Kidney glomerular epithelial cell (primary cell): ENCODE results near the gene MBD3L4.
A peak's percentile ranks its signal among the peaks of the same experiment; 100 is the strongest.
"Not testable (repeated sequence)": the region's sequence is repeated elsewhere in the genome, so short reads cannot be mapped to it uniquely, and the experiment has no call there.

Experiments used
- DNase-seq: peaks from one replicate; lab custom pipeline; 2025; lab: John Stamatoyannopoulos, UW

MBD3L4 gene

DNA sequence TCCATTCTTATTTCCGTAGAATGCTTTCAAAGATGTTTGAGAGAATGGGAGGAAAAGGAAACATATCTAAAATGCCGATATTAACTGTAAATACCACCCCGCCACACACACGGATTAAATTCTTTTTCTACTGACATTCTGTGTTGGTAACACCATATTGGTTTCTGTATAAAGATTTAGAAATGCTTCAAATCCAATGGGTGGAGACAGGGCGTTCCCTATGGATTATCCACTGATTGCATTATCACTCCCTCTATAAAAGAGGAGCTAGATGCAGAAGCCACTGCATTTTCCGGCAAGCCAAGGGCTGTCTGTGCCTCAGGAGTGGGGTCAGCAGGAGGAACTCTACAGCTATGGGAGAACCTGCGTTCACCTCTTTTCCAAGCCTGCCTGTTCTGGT, 9.0 kb upstream of the MBD3L4 start, which contains the start of gene MBD3L2:
MBD3L2 (plus strand) TSS at position 301 of the 400 bp plus-strand sequence; CDS start at position 354, 53 bp downstream.
- DNase-seq = not testable (repeated sequence)

DNA sequence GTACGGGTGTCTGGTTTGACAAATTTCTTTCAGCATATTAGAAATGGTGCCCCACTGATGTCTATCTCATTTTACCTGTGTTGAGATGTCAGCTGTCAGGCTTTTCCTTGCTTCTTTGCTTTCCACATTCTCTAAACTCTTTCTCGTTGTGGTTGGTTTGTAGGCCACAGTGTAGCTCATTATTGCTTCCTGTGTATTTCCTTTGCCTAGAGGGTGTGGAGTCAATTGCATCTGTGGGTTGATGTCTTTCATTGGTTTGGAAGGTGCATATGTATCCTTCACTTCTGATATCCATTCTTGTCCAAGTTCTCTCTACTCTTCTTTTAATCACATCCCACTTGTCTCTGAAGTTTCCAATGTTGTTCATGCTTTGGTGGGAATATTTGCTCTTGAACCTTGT, 1.6 kb upstream of the MBD3L4 start:
- not testable (repeated sequence) for DNase-seq

DNA sequence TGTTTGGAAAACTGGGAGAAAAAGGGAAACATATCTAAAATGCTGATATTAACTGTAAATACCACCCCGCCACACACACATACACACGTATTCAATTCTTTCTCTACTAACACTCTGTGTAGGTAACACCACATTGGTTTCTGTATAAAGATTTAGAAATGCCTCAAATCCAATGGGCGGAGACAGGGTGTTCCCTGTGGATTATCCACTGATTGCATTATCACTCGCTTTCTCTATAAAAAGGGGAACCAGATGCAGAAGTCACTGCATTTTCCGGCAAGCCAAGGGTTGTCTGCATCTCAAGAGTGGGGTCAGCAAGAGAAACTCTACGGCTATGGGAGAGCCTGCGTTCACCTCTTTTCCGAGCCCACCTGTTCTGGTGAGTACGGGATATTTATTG, 9.7 kb downstream of the MBD3L4 start, which contains the start of gene MBD3L5:
MBD3L5 (plus strand) TSS at position 301 of the 400 bp plus-strand sequence; CDS start at position 335, 34 bp downstream.
- not testable (repeated sequence) for DNase-seq

DNA sequence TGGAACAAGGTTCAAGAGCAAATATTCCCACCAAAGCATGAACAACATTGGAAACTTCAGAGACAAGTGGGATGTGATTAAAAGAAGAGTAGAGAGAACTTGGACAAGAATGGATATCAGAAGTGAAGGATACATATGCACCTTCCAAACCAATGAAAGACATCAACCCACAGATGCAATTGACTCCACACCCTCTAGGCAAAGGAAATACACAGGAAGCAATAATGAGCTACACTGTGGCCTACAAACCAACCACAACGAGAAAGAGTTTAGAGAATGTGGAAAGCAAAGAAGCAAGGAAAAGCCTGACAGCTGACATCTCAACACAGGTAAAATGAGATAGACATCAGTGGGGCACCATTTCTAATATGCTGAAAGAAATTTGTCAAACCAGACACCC, 11.2 kb downstream of the MBD3L4 start:
- not testable (repeated sequence) for DNase-seq

DNA sequence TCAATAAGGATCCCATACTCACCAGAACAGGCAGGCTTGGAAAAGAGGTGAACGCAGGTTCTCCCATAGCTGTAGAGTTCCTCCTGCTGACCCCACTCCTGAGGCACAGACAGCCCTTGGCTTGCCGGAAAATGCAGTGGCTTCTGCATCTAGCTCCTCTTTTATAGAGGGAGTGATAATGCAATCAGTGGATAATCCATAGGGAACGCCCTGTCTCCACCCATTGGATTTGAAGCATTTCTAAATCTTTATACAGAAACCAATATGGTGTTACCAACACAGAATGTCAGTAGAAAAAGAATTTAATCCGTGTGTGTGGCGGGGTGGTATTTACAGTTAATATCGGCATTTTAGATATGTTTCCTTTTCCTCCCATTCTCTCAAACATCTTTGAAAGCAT, 18.6 kb downstream of the MBD3L4 start, which contains the start of gene MBD3L2B:
MBD3L2B (minus strand) TSS at position 101 of the 400 bp plus-strand sequence; CDS start at position 67, 34 bp downstream.
- DNase-seq = not testable (repeated sequence)

DNA sequence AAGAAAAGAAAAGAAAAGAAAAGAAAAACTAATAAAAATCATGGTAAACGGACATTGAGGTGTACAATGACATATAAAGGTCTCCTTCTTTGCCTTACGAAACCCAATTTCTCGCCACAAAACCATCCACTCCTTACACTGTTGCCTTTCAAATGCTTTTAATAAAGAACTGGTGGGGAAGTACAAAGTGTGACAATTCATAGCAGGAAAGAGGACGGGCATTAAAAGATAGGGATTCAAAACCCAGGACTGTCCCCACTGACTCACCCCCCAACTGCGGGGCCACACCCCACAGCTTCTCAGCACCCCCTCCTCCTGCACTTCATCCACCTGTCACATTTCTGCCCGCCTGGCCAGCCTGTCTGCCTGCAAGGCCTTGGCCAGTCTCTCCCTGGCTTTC, 21.2 kb downstream of the MBD3L4 start:
- no peak for DNase-seq

DNA sequence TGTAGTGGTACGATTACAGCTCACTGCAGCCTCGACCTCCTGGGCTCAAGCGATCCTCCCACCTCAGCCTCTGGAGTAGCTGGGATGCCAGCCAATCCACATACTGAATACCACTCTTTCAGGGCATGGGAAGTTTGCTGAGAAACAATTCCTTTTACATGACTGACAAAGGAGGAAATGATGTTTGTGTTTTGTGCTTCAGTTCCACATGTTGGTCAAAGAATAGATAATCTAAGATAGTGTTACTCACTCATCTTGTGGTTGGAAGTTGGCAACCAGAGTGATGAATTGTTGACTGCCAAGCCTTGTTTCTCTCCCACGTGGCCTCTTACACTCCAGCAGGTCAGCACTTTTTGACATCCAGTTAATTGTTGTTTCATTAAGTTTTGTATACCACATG, 26.3 kb downstream of the MBD3L4 start:
- peak; percentile 71 for DNase-seq

DNA sequence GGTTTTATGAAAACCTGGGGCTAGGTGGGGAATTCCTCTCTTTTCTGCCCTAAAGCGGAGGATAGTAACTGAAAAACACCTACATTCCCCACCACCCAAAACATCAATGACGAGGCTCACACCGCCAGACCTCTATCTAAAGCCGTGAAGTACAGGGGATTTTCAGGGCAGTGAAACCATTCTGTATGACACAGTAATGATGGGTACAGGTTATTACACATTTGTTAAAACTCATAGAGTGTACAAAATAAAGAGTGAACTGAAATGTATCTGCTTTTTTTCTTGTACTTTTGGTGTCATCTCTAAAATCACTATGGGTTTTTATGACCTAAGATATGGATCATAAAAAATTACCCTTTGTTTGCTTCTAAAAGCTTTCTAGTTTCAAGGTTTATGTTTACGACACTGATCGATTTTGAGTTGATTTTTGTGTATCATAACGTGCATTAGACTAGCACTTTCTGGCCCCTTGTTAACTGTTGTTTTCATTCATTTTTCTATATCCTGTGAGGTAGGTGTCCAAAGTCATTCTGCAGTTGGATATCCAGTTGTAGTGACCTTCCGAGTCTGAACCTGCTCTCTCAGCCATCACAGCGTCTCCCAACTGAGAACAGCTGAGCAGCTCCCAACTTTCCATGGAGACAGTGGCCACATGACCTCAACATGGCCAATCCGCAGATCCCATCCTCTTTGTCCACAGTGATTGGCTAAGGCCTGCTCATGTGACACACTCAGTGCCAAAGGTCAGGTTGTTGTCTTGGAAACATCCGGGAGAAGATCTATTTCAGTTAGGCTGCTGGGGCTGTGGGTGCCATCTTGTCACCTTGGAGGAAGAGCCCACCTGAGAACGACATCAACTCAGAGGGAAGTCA, 29.0 kb downstream of the MBD3L4 start:
- no peak for DNase-seq

DNA sequence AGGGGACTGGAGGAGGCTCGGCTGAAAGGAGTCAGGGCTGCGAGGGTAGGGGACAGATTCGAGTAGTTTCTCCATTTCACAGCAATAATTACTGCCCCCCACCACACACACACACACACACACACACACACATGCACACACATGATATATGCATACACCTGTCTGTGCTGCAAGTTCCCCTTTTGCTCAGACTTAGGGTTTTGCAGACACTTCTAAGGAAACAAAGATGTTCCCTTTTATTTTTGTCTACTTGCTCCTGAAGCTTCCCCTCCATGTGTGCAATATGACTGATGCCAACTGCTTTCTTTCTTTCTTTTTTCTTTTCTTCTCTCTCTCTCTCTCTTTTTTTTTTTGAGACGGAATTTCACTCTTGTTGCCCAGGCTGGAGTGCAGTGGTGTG, 32.1 kb downstream of the MBD3L4 start:
- no peak for DNase-seq

DNA sequence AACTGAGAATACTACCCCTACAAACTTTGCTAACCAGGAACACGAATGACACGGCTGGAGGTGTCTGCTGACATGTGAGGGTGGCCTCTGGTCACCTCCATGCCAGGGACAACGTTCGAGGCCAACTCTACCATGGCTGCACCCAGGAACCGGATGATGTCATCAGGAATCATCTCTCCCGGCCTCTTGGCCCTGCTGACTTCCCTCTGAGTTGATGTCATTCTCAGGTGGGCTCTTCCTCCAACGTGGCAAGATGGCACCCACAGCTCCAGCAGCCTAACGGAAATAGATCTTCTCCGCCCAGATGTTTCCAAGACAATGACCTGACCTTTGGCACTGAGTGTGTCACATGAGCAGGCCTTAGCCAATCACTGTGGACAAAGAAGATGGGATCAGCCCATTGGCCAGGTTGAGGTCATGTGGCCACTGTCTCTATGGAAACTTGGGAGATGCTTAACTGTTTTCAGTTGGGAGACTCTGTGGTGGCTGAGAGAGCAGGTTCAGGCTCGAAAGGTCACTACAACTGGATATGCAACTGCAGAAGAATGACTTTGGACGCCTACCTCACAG, 33.8 kb downstream of the MBD3L4 start:
- DNase-seq = no peak

DNA sequence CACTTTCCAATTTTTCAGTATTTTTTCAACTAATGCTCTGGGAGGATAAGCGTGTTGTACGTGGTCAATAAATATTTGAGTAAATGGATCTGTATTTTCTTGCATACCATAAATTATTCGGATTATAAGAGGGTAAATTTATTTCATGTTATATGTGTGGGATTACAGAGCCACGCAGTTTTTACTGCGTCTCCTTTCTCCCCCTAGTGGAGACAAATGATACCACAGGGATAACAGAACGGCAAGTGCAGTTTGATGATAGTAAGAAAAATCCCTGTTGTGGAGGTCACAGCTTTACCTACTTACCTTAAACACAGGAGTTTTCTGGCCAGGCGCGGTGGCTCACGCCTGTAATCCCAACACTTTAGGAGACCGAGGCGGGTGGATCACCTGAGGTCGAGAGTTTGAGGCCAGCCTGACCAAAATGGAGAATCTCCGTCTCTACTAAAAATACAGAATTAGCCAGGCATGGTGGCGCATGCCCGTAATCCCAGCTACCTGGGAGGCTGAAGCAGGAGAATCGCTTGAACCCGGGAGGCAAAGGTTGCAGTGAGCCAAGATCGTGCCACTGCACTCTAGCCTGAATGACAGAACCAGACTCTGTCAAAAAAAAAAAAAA, 35.6 kb downstream of the MBD3L4 start:
- DNase-seq = peak; percentile 0

DNA sequence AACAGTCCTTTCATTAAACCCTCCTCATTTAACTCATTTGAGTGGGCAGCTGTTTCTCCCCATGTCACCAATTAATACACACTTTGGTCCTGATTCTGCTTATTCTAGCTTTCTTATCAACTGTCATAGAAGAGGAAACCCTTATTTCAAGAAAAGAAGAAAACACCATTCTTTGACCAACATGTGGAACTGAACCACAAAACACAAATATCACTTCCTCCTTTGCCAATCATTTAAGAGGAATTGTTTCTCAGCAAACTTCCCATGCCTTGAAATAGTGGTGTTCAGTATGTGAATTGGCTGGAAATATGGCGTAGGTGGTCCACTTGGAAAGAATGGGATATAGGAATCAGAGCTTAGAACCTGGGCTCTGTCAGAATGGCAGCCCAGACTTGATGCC, 39.2 kb downstream of the MBD3L4 start:
- no peak for DNase-seq

DNA sequence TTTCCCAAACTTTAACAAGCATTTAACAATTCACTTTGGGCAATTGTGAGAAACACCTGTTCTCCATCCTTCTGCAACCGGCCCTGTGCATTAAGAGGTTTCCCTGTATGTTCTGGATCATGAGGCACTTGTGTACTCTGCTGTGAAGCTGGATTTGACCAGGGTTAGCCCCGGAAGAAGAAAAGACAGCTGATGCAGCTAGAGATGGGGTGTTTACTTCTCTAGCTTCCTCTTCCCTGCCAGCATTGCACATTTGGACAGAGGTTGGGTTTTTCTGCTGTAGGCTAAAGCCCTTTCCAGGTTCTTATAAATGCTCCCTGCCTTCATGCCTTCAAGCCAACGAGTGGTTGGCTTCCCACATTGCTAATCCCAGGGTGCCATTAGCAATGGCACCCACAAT, 39.6 kb downstream of the MBD3L4 start:
- DNase-seq = no peak

DNA sequence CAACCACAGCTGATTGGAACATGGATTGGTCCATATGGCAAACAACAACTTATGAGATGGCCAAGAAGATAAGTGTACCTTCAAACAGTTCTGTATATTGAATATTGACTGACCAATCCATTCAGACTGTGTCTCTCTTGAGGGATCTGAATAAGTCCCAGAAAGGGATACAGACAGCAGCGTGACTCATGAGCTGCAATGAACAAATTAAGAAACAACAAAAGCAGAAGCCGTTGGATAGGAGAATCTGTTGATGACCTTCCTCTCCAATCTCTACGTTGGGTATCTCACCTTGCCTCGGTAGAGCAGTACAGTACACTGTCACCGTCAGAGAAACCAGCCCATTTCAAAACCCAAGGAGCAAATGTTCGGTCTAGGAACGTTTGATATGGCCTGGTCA, 40.0 kb downstream of the MBD3L4 start:
- no peak for DNase-seq

DNA sequence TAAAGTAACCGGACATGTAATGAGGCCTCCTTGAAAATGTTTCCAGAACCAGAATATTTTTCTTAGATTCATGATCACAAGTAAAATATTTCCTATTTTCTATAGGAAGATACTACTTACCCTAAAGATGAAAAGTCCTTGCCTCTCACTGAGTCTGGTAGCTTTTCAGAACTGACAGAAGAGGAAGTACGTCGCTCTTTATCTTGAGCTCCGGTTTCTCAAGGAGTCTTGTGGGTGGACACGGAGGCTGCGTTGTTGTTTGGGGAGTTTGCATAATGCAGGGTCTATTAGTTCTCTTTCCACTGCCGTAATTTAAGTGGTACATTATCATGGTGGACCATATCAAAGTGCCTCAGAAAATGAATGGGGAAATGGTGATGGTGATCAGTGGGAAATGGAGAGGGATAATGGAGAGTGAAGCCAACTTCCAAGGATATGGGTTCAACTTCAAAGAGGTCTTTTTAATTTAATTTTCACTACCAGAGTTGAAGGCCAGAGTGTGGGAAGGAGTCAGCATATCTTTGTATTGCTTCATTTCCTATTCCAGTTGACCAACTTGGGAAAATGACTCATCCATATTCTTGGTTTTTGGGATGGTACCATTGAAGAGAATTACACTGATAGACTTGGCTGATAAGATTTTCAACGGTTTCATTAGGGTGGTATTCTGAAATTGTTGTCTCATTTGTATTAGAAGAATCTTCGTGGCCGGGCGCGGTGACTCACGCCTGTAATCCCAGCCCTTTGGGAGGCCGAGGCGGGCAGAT, 42.1 kb downstream of the MBD3L4 start:
- DNase-seq = no peak

DNA sequence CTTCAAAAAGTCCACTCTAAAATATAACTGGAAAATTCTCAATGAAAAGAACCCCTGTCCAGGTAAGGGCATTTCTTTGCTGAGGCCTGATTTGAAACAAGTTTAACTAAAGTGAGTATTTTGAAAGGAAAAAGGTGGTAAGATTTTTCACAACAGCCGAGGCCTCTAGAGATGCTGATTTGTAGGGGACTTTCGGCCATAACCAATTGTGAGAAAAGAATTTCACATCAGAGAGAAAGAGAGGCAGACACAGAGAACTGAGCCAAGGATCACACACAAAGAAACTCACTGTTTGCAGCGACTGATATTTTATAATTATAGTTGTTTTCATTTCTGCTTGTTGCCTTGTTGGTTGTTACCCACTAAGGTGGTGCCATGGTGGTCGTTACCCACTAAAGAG, 43.2 kb downstream of the MBD3L4 start:
- no peak for DNase-seq

DNA sequence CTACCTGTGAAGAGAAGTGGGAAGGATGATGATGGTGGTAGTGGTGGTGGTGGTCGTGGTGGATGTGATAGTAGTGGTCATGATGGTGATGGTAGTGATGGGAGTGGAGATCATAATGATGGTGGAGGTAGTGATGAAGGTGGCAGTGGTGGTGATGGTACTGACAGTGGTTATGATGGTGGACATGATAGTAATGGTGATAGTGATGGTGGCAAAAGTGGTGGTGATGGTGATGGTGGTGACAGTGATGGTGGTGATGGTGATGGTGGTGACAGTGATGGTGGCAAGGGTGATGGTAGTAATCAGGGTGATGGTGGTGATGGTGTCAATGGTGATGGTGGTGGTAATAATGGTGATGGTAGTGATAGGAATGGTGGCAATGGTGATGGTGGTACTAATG, 44.9 kb downstream of the MBD3L4 start:
- no peak for DNase-seq

DNA sequence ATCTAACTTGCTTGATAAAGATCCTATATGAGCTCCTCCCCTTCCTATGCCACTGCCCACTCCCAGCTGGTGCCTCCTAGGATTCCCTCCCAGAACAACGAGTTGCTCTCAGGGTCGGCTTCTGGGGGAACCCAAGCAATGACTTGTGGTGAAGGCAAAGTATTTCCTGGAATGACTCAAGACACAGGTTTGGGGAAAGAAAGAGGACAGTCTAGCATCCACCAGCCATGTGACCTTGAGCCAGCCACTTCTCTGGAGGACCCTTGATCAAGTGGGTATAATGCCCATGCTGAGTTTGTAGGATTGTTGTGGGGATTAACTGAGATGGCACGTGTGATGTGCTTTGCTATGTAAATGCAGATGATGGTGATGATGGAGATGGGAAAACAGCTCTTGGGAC, 51.7 kb downstream of the MBD3L4 start:
- DNase-seq = no peak

DNA sequence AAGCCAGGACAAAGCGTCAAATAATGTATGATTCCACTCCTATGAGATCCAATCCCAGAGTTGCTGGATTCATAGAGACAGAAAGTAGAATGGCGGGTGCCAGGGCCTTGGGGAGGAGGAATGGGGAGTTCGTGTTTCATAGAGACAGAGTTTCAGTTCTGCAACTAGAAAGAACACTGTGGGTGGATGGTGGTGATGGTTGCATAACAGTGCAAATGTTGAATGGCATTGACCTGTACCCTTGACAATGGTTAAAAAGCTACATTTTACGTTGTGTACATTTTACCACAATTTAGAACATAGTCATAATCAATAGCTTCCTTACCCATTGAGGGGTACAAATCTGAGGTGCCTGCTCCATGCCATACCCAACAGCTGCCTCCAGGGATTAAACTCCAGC, 52.1 kb downstream of the MBD3L4 start:
- no peak for DNase-seq
